ENCODE measurements around the gene PTP4A1.

- TF ChIP-seq, protein P1, sequence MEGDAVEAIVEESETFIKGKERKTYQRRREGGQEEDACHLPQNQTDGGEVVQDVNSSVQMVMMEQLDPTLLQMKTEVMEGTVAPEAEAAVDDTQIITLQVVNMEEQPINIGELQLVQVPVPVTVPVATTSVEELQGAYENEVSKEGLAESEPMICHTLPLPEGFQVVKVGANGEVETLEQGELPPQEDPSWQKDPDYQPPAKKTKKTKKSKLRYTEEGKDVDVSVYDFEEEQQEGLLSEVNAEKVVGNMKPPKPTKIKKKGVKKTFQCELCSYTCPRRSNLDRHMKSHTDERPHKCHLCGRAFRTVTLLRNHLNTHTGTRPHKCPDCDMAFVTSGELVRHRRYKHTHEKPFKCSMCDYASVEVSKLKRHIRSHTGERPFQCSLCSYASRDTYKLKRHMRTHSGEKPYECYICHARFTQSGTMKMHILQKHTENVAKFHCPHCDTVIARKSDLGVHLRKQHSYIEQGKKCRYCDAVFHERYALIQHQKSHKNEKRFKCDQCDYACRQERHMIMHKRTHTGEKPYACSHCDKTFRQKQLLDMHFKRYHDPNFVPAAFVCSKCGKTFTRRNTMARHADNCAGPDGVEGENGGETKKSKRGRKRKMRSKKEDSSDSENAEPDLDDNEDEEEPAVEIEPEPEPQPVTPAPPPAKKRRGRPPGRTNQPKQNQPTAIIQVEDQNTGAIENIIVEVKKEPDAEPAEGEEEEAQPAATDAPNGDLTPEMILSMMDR (IDR thresholded peaks at IDR 0.05): no peak
- TF ChIP-seq POLR2AphosphoS5 (IDR thresholded peaks at IDR 0.05; ENCODE audit: low read depth, low read length) (no peak), SIN3A (IDR thresholded peaks at IDR 0.05; ENCODE audit: borderline replicate concordance, insufficient read depth, low read depth, low read length) (no peak), TCF7L2 (IDR thresholded peaks at IDR 0.05; ENCODE audit: low read depth, low read length) (no peak)
- TF ChIP-seq, protein P2, sequence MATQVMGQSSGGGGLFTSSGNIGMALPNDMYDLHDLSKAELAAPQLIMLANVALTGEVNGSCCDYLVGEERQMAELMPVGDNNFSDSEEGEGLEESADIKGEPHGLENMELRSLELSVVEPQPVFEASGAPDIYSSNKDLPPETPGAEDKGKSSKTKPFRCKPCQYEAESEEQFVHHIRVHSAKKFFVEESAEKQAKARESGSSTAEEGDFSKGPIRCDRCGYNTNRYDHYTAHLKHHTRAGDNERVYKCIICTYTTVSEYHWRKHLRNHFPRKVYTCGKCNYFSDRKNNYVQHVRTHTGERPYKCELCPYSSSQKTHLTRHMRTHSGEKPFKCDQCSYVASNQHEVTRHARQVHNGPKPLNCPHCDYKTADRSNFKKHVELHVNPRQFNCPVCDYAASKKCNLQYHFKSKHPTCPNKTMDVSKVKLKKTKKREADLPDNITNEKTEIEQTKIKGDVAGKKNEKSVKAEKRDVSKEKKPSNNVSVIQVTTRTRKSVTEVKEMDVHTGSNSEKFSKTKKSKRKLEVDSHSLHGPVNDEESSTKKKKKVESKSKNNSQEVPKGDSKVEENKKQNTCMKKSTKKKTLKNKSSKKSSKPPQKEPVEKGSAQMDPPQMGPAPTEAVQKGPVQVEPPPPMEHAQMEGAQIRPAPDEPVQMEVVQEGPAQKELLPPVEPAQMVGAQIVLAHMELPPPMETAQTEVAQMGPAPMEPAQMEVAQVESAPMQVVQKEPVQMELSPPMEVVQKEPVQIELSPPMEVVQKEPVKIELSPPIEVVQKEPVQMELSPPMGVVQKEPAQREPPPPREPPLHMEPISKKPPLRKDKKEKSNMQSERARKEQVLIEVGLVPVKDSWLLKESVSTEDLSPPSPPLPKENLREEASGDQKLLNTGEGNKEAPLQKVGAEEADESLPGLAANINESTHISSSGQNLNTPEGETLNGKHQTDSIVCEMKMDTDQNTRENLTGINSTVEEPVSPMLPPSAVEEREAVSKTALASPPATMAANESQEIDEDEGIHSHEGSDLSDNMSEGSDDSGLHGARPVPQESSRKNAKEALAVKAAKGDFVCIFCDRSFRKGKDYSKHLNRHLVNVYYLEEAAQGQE (IDR thresholded peaks at IDR 0.05; ENCODE audit: insufficient read depth in 1 of 2, low read depth in 2 of 2, low read length in 1 of 2): no peak
These were observed 18.4 kb upstream of the PTP4A1 start for GRCh38 chr6:63553900-63554299.

Measured in Panc1 (cell line).